ENCODE results near the gene TBC1D22A. TPM values are rescaled to one million over a fixed set of nuclear protein-coding genes. Genes with fewer than 3 reads are reported as not detected.

The TBC1D22A gene
- total and polyA plus RNA-seq, 10 of the 15 experiments (the other 5 are each of a cell fraction or from before 2014, with no cell fraction given): 0.63 to 44.7 (median 27.4) TPM

- TF ChIP-seq ZNF207 (IDR thresholded peaks at IDR 0.05; ENCODE audit: borderline replicate concordance) (no peak), SIN3A (IDR thresholded peaks at IDR 0.05; ENCODE audit: low read depth, low read length) (no peak), ASH2L (IDR thresholded peaks at IDR 0.05; ENCODE audit: borderline replicate concordance, low read depth) (no peak), YBX1 (IDR thresholded peaks at IDR 0.05) (no peak), ATF3 (IDR thresholded peaks at IDR 0.05; ENCODE audit: borderline replicate concordance, extremely low read depth, low read depth, low read length) (no peak), SP1 (IDR thresholded peaks at IDR 0.05; ENCODE audit: low read depth, low read length) (no peak), SREBF2 (IDR thresholded peaks at IDR 0.05; ENCODE audit: low read length) (no peak)
These were observed 21.3 kb upstream of the TBC1D22A start (continued) for GRCh38 chr22:46740910-46741780.

- intact Hi-C loops (cut with micrococcal nuclease; ENCODE audit: unreplicated experiment): no loop called here
- in situ Hi-C loops (cut with MboI): no loop called here
- no peaks in the 10 kb centered on the region for H3K36me3 ChIP-seq (ENCODE audit: control insufficient read depth in 2 of 2, insufficient read depth in 2 of 2, low read length in 1 of 2)
- H3K9ac ChIP-seq (ENCODE audit: control insufficient read depth, insufficient read depth, low read length): no peak overlapping the region
- no peak for ATAC-seq
- no TSS peak for BruUV-seq (replicated peaks)
- H2AFZ ChIP-seq (ENCODE audit: control insufficient read depth, low read depth, low read length): no peak overlapping the region
- H3K9me3 ChIP-seq (replicated peaks; ENCODE audit: control insufficient read depth, insufficient read depth, low read length): no peaks in the 10 kb centered on the region; the same call in 2 of the 3 replicates
- WGBS (ENCODE audit: insufficient coverage, insufficient replicate concordance, low lambda C conversion rate, missing lambda C conversion rate): 43% methylated on average over 6 of the region's 6 CpGs
- H3K4me1 ChIP-seq (ENCODE audit: control insufficient read depth, insufficient read depth, low read length): peaks cover 6% of the 10 kb centered on the region
- no peak for FAIRE-seq
- no peak overlapping the region for H3K27ac ChIP-seq (ENCODE audit: control insufficient read depth, insufficient read depth)
- no peak overlapping the region for H3K4me2 ChIP-seq (ENCODE audit: control insufficient read depth, insufficient read depth)
- RAD21 ChIA-PET (ENCODE audit: unreplicated experiment): no interaction called here
- SMC1A ChIA-PET (ENCODE audit: uncharacterized antibody, unreplicated experiment): no interaction called here
- no peaks in the 10 kb centered on the region for H4K20me1 ChIP-seq (ENCODE audit: control insufficient read depth, insufficient read depth)
- H3K79me2 ChIP-seq (ENCODE audit: control insufficient read depth, insufficient read depth, low read length): peaks cover 6% of the 10 kb centered on the region
- H3K27me3 ChIP-seq (replicated peaks in 1 of 2; ENCODE audit: control insufficient read depth in 2 of 2, insufficient read depth in 2 of 2, low read length in 1 of 2): no peaks in the 10 kb centered on the region
- H3K4me3 ChIP-seq: no peak overlapping the region
- CTCF ChIA-PET: interaction anchor here (0.9 to 2.5 kb wide), 3 partner anchors 16 to 21 kb away, joined by 3 to 9 read pairs (median 4); partner anchors contain the start of gene TBC1D22A
- no peak for DNase-seq (ENCODE audit: low read depth, low spot score)
- POLR2A ChIA-PET: no interaction called here
- TF ChIP-seq SMAD1 (IDR thresholded peaks at IDR 0.05; ENCODE audit: low read depth, partially characterized antibody): no peak
- TF ChIP-seq NR2C1 (IDR thresholded peaks at IDR 0.05): no peak
- TF ChIP-seq SMAD5 (IDR thresholded peaks at IDR 0.05; ENCODE audit: low read depth): no peak
- TF ChIP-seq IKZF2 (IDR thresholded peaks at IDR 0.05): no peak
- no peak for TF ChIP-seq NRF1 (conservative IDR thresholded peaks at IDR 0.05; ENCODE audit: low read depth, low read length)
- no peak for TF ChIP-seq MEF2A (IDR thresholded peaks at IDR 0.05; ENCODE audit: insufficient read depth, low read depth, low read length)
- no peak for TF ChIP-seq JUND (IDR thresholded peaks at IDR 0.05; ENCODE audit: low read depth, low read length)
- TF ChIP-seq ZNF24 (IDR thresholded peaks at IDR 0.05): no peak
- no peak for TF ChIP-seq RELA (IDR thresholded peaks at IDR 0.05; ENCODE audit: borderline replicate concordance, partially characterized antibody)
- TF ChIP-seq SUZ12 (IDR thresholded peaks at IDR 0.05; ENCODE audit: unreplicated experiment): no peak
- TF ChIP-seq ZBTB4 (CRISPR knock-in tag; IDR thresholded peaks at IDR 0.05): no peak
These were observed 20.4 kb upstream of the TBC1D22A start for GRCh38 chr22:46741974-46742519.

All from GM12878 (cell line).